Liver (tissue), 9 donors: ENCODE data around the gene CLIC3. TPM values are rescaled to one million over a fixed set of nuclear protein-coding genes. Genes with fewer than 3 reads are reported as not detected.

Source experiments
- DNase-seq: peaks from one replicate; pipeline ENCODE4 v3.0.0-alpha.2; 2017; ENCODE audit warnings: low spot score
- H3K27ac ChIP-seq, 2 donors: one replicate each; pipeline ENCODE4 v1.7.0; 2013; ENCODE audit warnings: inconsistent platforms in 2 of 2, low read length in 2 of 2, control low read depth in 1 of 2, low read depth in 1 of 2, mild to moderate bottlenecking in 1 of 2
- H3K27me3 ChIP-seq, 4 donors: one replicate each; pipeline versions ENCODE4 v1.6.1 to v1.7.0; 2013; ENCODE audit warnings: low read length in 3 of 4, inconsistent platforms in 1 of 4, mild to moderate bottlenecking in 1 of 4, moderate library complexity in 1 of 4; ENCODE audit not compliant: control insufficient read depth in 4 of 4, insufficient read depth in 4 of 4
- H3K36me3 ChIP-seq, 4 donors: one replicate each; pipeline versions ENCODE4 v1.6.1 to v1.7.0; 2013; ENCODE audit warnings: low read length in 3 of 4, mild to moderate bottlenecking in 3 of 4, low read depth in 1 of 4, moderate library complexity in 1 of 4; ENCODE audit not compliant: control insufficient read depth in 4 of 4, insufficient read depth in 3 of 4
- H3K4me1 ChIP-seq, 4 donors: one replicate each; pipeline versions ENCODE4 v1.6.1 to v1.7.0; 2013; ENCODE audit warnings: low read length in 3 of 4, mild to moderate bottlenecking in 3 of 4, moderate library complexity in 1 of 4; ENCODE audit not compliant: control insufficient read depth in 4 of 4, insufficient read depth in 4 of 4
- H3K4me3 ChIP-seq, 3 donors: one replicate each; pipeline versions ENCODE4 v1.6.1 to v1.7.0; 2013; ENCODE audit warnings: low read length in 3 of 3, control low read depth in 1 of 3, low read depth in 1 of 3, mild to moderate bottlenecking in 1 of 3
- H3K9ac ChIP-seq, 2 donors: one replicate each; pipeline ENCODE4 v1.7.0; 2013; ENCODE audit warnings: low read length in 2 of 2, mild to moderate bottlenecking in 2 of 2, moderate library complexity in 2 of 2, control low read depth in 1 of 2, low read depth in 1 of 2
- H3K9me3 ChIP-seq, 4 donors: one replicate each; pipeline versions ENCODE4 v1.6.1 to v1.7.0; 2013; ENCODE audit warnings: low read length in 3 of 4; ENCODE audit not compliant: control insufficient read depth in 4 of 4
- ATF3 ChIP-seq: IDR thresholded peaks from 2 replicates; pipeline ENCODE4 v1.6.1; 2016; ENCODE audit warnings: antibody characterized with exemption
- EGR1 ChIP-seq, 2 donors: IDR thresholded peaks; 2 replicates each; pipeline ENCODE4 v1.6.1; 2016 to 2018; ENCODE audit warnings: antibody characterized with exemption in 2 of 2, low read depth in 2 of 2
- FOXA2 ChIP-seq: IDR thresholded peaks from 2 replicates; pipeline ENCODE4 v1.6.1; 2016; ENCODE audit warnings: antibody characterized with exemption
- GABPA ChIP-seq, 2 donors: IDR thresholded peaks in 1 of 2; conservative IDR thresholded peaks in 1 of 2; 2 replicates each; pipeline ENCODE4 v1.6.1; 2016; ENCODE audit warnings: antibody characterized with exemption in 2 of 2, mild to moderate bottlenecking in 1 of 2, moderate library complexity in 1 of 2
- HNF4A ChIP-seq, 2 donors: conservative IDR thresholded peaks; 2 replicates each; pipeline ENCODE4 v1.6.1; 2016; ENCODE audit warnings: antibody characterized with exemption in 2 of 2, mild to moderate bottlenecking in 2 of 2
- HNF4G ChIP-seq: IDR thresholded peaks from 2 replicates; pipeline ENCODE4 v1.6.1; 2016; ENCODE audit warnings: antibody characterized with exemption
- NR2F2 ChIP-seq: IDR thresholded peaks from 2 replicates; pipeline ENCODE4 v1.6.1; 2016; ENCODE audit warnings: antibody characterized with exemption
- RAD21 ChIP-seq, 2 donors: IDR thresholded peaks; 2 replicates each; pipeline ENCODE4 v1.6.1; 2016; ENCODE audit warnings: antibody characterized with exemption in 2 of 2, mild to moderate bottlenecking in 2 of 2
- RXRA ChIP-seq, 2 donors: IDR thresholded peaks; 2 replicates each; pipeline ENCODE4 v1.6.1; 2017 to 2018; ENCODE audit warnings: antibody characterized with exemption in 2 of 2, mild to moderate bottlenecking in 1 of 2
- SP1 ChIP-seq: IDR thresholded peaks from 2 replicates; pipeline ENCODE4 v1.6.1; 2018; ENCODE audit warnings: antibody characterized with exemption, mild to moderate bottlenecking
- TAF1 ChIP-seq: conservative IDR thresholded peaks from 2 replicates; pipeline ENCODE4 v1.6.1; 2016; ENCODE audit warnings: antibody characterized with exemption, mild to moderate bottlenecking
- WGBS: extraction: QIAGEN DNeasy Blood & Tissue Kit; methylation state at CpG from one replicate; pipeline ENCODE4 v1.1.7; 2013; 5-methylcytosine and 5-hydroxymethylcytosine counted together
- polyA plus RNA-seq, 2 donors: library from polyadenylated mRNA; stranded (reverse) in 1 of 2; unstranded in 1 of 2; fragments of 200-250 nt in 1 of 2; fragments of >200 nt in 1 of 2; fragmentation: Nextera tagmentation in 1 of 2; extraction: Ambion mirVana in 1 of 2; gene quantifications; one replicate each; pipeline versions ENCODE4 v1.2.1 to v1.2.3, GENCODE V29; 2013 to 2015
- total RNA-seq, 2 donors: library from RNA; depleted of rRNA; stranded (reverse); fragments of >200 nt; gene quantifications; one replicate each; pipeline ENCODE4 v1.2.3, GENCODE V29; 2014
- TF ChIP-seq, protein P1 (sequence below): IDR thresholded peaks from 2 replicates; pipeline ENCODE4 v1.6.1; 2016; ENCODE audit warnings: antibody characterized with exemption
- TF ChIP-seq, protein P2 (sequence below): fragments of 150-350 bp; IDR thresholded peaks from 2 replicates; pipeline ENCODE4 v1.5.1; 2017; ENCODE audit warnings: improper control_type of control experiment, low read depth, low read length; ENCODE audit not compliant: missing input control
- TF ChIP-seq, protein P3 (sequence below): IDR thresholded peaks from 2 replicates; pipeline ENCODE4 v1.6.1; 2016; ENCODE audit warnings: antibody characterized with exemption, mild to moderate bottlenecking
- donor health status: healthy.
- donor health status: healthy.
- donor health status: healthy.
- donor health status: healthy.
- donor health status: healthy.

Gene CLIC3
- total and polyA plus RNA-seq, 4 donors: 0.33 to 0.83 (median 0.40) TPM

GRCh38 chr9:136973618-136974617, 22.4 kb downstream of the CLIC3 start:
- Histone ChIP-seq H3K9me3 (no peaks in the 10 kb centered on the region), H3K4me1 (peaks cover 0 to 6% (median 3%) of the 10 kb centered on the region in 4 donors), H3K27ac (no peak overlapping the region), H3K4me3 (no peak overlapping the region), H3K9ac (no peak overlapping the region), H3K27me3 (no peaks in the 10 kb centered on the region), H3K36me3 (no peaks in the 10 kb centered on the region)
- TF ChIP-seq TAF1 (no peak), SP1 (no peak), GABPA (IDR thresholded peaks at IDR 0.05 in 1 of 2, conservative IDR thresholded peaks at IDR 0.05 in 1 of 2) (no peak), NR2F2 (no peak), ATF3 (no peak), HNF4G (no peak)
- no peak for DNase-seq
- 90% methylated on average over 29 of the region's 29 CpGs for WGBS

DNA sequence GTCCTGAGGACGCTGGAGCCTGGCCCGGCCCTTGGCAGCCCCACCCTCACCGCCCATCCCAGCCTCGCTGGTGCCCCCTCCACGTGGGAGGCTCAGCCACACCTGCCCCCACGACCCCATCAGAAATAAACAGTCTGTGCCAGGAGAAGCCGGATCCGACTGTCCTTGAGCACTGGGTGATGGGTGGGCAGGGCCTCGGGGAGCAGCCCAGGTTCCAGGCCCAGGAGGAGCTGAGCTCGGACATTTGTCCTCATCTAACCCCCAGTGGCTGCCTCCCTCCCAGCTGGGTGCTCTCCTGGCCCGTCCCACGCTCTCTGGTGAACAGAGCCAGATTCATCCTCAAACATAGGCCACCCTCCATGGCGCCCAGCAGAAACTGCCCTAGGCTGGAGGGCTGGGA, 23.6 kb downstream of the CLIC3 start:
- Histone ChIP-seq H3K27ac (no peak overlapping the region), H3K27me3 (no peaks in the 10 kb centered on the region), H3K9ac (no peak overlapping the region), H3K9me3 (no peaks in the 10 kb centered on the region), H3K4me3 (no peak overlapping the region), H3K36me3 (no peaks in the 10 kb centered on the region), H3K4me1 (peaks cover 0 to 2% (median 0%) of the 10 kb centered on the region in 4 donors)
- 76% methylated on average over 13 of the region's 13 CpGs for WGBS
- DNase-seq: no peak
- TF ChIP-seq NR2F2 (no peak), FOXA2 (no peak), RAD21 (IDR thresholded peaks at IDR 0.05) (no peak), GABPA (IDR thresholded peaks at IDR 0.05 in 1 of 2, conservative IDR thresholded peaks at IDR 0.05 in 1 of 2) (no peak), EGR1 (IDR thresholded peaks at IDR 0.05; ENCODE audit: low read depth in 2 of 2) (no peak), ATF3 (no peak), HNF4A (conservative IDR thresholded peaks at IDR 0.05) (no peak), RXRA (IDR thresholded peaks at IDR 0.05) (no peak)
- TF ChIP-seq, protein P1, sequence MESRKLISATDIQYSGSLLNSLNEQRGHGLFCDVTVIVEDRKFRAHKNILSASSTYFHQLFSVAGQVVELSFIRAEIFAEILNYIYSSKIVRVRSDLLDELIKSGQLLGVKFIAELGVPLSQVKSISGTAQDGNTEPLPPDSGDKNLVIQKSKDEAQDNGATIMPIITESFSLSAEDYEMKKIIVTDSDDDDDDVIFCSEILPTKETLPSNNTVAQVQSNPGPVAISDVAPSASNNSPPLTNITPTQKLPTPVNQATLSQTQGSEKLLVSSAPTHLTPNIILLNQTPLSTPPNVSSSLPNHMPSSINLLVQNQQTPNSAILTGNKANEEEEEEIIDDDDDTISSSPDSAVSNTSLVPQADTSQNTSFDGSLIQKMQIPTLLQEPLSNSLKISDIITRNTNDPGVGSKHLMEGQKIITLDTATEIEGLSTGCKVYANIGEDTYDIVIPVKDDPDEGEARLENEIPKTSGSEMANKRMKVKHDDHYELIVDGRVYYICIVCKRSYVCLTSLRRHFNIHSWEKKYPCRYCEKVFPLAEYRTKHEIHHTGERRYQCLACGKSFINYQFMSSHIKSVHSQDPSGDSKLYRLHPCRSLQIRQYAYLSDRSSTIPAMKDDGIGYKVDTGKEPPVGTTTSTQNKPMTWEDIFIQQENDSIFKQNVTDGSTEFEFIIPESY: no peak
- TF ChIP-seq, protein P2, sequence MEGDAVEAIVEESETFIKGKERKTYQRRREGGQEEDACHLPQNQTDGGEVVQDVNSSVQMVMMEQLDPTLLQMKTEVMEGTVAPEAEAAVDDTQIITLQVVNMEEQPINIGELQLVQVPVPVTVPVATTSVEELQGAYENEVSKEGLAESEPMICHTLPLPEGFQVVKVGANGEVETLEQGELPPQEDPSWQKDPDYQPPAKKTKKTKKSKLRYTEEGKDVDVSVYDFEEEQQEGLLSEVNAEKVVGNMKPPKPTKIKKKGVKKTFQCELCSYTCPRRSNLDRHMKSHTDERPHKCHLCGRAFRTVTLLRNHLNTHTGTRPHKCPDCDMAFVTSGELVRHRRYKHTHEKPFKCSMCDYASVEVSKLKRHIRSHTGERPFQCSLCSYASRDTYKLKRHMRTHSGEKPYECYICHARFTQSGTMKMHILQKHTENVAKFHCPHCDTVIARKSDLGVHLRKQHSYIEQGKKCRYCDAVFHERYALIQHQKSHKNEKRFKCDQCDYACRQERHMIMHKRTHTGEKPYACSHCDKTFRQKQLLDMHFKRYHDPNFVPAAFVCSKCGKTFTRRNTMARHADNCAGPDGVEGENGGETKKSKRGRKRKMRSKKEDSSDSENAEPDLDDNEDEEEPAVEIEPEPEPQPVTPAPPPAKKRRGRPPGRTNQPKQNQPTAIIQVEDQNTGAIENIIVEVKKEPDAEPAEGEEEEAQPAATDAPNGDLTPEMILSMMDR: no peak
- TF ChIP-seq, protein P3, sequence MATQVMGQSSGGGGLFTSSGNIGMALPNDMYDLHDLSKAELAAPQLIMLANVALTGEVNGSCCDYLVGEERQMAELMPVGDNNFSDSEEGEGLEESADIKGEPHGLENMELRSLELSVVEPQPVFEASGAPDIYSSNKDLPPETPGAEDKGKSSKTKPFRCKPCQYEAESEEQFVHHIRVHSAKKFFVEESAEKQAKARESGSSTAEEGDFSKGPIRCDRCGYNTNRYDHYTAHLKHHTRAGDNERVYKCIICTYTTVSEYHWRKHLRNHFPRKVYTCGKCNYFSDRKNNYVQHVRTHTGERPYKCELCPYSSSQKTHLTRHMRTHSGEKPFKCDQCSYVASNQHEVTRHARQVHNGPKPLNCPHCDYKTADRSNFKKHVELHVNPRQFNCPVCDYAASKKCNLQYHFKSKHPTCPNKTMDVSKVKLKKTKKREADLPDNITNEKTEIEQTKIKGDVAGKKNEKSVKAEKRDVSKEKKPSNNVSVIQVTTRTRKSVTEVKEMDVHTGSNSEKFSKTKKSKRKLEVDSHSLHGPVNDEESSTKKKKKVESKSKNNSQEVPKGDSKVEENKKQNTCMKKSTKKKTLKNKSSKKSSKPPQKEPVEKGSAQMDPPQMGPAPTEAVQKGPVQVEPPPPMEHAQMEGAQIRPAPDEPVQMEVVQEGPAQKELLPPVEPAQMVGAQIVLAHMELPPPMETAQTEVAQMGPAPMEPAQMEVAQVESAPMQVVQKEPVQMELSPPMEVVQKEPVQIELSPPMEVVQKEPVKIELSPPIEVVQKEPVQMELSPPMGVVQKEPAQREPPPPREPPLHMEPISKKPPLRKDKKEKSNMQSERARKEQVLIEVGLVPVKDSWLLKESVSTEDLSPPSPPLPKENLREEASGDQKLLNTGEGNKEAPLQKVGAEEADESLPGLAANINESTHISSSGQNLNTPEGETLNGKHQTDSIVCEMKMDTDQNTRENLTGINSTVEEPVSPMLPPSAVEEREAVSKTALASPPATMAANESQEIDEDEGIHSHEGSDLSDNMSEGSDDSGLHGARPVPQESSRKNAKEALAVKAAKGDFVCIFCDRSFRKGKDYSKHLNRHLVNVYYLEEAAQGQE: no peak
